HepG2 (cell line): ENCODE data around the gene YWHAH. TPM values are rescaled to one million over a fixed set of nuclear protein-coding genes. Genes with fewer than 3 reads are reported as not detected.

Source experiments
- MTA1 ChIP-seq: sonication (generic); formaldehyde crosslinking; IDR thresholded peaks from 2 replicates; pipeline ENCODE4 v1.4.0; 2020; ENCODE audit warnings: missing genetic modification reagents, mild to moderate bottlenecking, borderline replicate concordance
- NR3C1 ChIP-seq: sonication (generic); formaldehyde crosslinking; IDR thresholded peaks from 2 replicates; pipeline ENCODE4 v1.4.0; 2020; ENCODE audit warnings: missing genetic modification reagents
- PRDM10 ChIP-seq: sonication (generic); formaldehyde crosslinking; IDR thresholded peaks from 2 replicates; pipeline ENCODE4 v1.4.0; 2020; ENCODE audit warnings: low read depth, missing genetic modification reagents
- RFX3 ChIP-seq: IDR thresholded peaks from 2 replicates; pipeline ENCODE4 v1.6.1; 2016; ENCODE audit warnings: missing biosample characterization, missing genetic modification reagents
- RFX5 ChIP-seq: IDR thresholded peaks from 2 replicates; pipeline ENCODE4 v1.6.1; 2011; ENCODE audit warnings: low read depth, low read length, improper control_type of control experiment
- STAT5B ChIP-seq: sonication (generic); formaldehyde crosslinking; IDR thresholded peaks from 2 replicates; pipeline ENCODE4 v1.4.0; 2020; ENCODE audit warnings: missing genetic modification reagents
- TOPORS ChIP-seq: sonication (generic); formaldehyde crosslinking; IDR thresholded peaks from 2 replicates; pipeline ENCODE4 v1.8.0; 2023; ENCODE audit warnings: mild to moderate bottlenecking, missing genetic modification reagents
- ZBTB4 ChIP-seq: sonication (generic); formaldehyde crosslinking; IDR thresholded peaks from 2 replicates; pipeline ENCODE4 v1.4.0; 2020; ENCODE audit warnings: missing genetic modification reagents, mild to moderate bottlenecking, borderline replicate concordance
- ZMYM2 ChIP-seq: sonication (generic); formaldehyde crosslinking; IDR thresholded peaks from 2 replicates; pipeline ENCODE4 v1.8.0; 2022; ENCODE audit warnings: mild to moderate bottlenecking, missing genetic modification reagents
- ZNF230 ChIP-seq: sonication (generic); formaldehyde crosslinking; IDR thresholded peaks from 2 replicates; pipeline ENCODE4 v1.4.0; 2020; ENCODE audit warnings: mild to moderate bottlenecking, missing genetic modification reagents
- ZNF274 ChIP-seq: sonication (generic); formaldehyde crosslinking; IDR thresholded peaks from 2 replicates; pipeline ENCODE4 v1.5.1; 2020; ENCODE audit warnings: mild to moderate bottlenecking, missing genetic modification reagents
- ZNF773 ChIP-seq: sonication (generic); formaldehyde crosslinking; IDR thresholded peaks from 2 replicates; pipeline ENCODE4 v1.4.0; 2020; ENCODE audit warnings: missing genetic modification reagents, borderline replicate concordance
- polyA plus RNA-seq, 8 experiments: library from polyadenylated mRNA; depleted of rRNA in 3 of 8; stranded (reverse) in 7 of 8; unstranded in 1 of 8; fragments of >200 nt; fragmentation: Illumina TruSeq in 4 of 8; extraction: Trizol in 4 of 8; gene quantifications; 2 replicates each; pipeline versions ENCODE4 v1.2.1 to v1.2.3, GENCODE V29; 2011 to 2016; ENCODE audit warnings: low read depth in 4 of 8, missing spikeins in 1 of 8, mixed read lengths in 1 of 8; ENCODE audit not compliant: insufficient read depth in 1 of 8
- total RNA-seq, 5 experiments: library from RNA; depleted of rRNA; stranded (reverse); fragments of >200 nt; fragmentation: Illumina TruSeq; extraction: Trizol; gene quantifications; 2 replicates each; pipeline ENCODE4 v1.2.3, GENCODE V29; 2016; ENCODE audit warnings: low read depth in 1 of 5

YWHAH gene
- total and polyA plus RNA-seq, 2 of the 13 experiments (the other 11 are each of a cell fraction or from before 2014, with no cell fraction given) = 35.6 to 92.7 TPM

- TF ChIP-seq PRDM10 (no peak), NR3C1 (CRISPR knock-in tag) (no peak), MTA1 (CRISPR knock-in tag) (no peak), ZMYM2 (CRISPR knock-in tag) (no peak), RFX5 (peak; percentile 84), ZNF274 (CRISPR knock-in tag) (no peak), RFX3 (CRISPR knock-in tag) (0 out of 2 replicates have a peak, but pooled peaks have one; percentile 17), ZBTB4 (no peak), TOPORS (CRISPR knock-in tag) (no peak), ZNF230 (CRISPR knock-in tag) (no peak), STAT5B (CRISPR knock-in tag) (no peak), ZNF773 (CRISPR knock-in tag) (no peak)
- TF ChIP-seq, all 625 proteins: peak for 5
Observed at GRCh38 chr22:31926969-31927368, 17.4 kb upstream of the YWHAH start (continued).
